ENCODE results near the gene NFATC4. TPM values are rescaled to one million over a fixed set of nuclear protein-coding genes. Genes with fewer than 3 reads are reported as not detected.
"Not testable (repeated sequence)": the region's sequence is repeated elsewhere in the genome, so short reads cannot be mapped to it uniquely, and the experiment has no call there.

Gene NFATC4
- total RNA-seq, 1 experiment from 2014 or later = 4.3 TPM

DNA sequence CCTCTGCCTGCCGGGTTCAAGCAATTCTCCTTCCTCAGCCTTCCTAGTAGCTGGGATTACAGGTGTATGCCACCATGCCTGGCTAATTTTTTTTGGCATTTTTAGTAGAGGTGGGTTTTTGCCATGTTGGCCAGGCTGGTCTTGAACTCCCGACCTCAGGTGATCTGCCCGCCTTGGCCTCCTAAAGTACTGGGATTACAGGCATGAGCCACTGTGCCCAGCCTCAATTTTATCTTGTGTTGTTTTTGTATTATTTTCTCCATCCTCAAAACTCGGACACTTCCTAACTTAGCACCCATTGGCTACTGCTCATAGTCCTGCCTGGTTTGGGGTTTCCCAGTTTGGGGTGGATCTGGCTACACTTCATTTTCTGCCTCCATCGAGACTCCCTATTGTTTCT is 19.6 kb downstream of the NFATC4 start:
- DNase-seq (ENCODE audit: low spot score) = not testable (repeated sequence)

DNA sequence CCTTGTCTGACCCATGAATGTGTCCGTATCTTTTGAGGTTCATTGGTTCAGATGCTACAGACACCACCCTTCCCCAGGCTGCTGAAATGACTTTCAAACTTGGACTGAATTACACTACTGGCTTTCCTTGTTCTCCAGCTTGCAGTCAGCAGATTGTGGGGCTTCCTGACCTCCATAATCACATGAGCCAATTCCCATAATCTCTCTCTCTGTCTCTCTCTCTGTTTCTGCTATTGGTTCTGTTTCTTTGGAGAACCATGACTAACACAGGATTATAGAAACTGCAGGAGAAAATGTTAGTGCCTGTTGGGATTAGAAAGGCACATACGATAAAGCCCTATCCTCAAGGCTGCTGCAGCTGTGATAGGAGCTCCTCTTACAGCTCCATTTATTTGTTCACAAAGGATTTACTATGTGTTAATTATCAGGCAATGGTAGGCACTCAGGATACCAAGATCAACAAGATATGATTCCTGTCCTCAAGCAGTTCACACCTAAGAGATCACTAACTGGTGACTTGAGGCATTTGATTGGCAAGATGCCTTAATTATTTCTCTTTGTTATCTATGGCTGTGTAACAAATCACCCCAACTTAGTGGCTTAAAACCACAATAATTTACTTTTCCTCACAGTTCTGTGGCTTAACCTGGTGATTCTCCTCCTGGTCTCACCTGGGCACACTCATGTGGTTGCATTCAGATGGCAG is 20.6 kb downstream of the NFATC4 start:
- no peak for DNase-seq (ENCODE audit: low spot score)

DNA sequence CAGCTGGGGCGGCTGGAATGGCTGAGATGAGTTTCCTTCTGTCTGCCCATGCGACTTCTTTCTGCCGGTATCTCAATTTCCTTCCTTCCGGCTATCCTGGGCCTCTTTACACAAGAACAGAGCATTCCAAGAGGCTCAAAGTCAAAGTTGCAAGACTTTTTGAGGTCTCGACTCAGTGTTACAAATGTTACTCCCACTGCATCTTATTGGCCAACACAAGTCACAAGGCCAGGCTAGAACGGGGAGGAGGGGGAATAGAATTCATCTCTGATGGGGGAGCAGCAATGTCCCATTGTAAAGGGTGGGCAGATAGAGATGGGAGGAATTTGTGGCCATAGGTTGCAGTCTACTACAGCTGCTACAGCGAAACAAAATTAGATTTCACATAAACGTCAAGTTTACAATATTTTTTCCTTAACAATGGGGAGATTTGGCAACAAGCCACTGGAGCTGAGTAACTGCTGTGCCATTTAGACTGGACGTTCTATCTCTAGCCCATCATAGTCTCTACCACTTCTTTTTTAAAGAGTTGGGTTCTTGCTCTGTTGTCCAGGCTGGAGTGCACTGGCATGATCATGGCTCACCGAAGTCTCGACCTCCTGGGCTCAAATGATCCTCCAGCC is 21.4 kb downstream of the NFATC4 start:
- no peak for DNase-seq (ENCODE audit: low spot score)

DNA sequence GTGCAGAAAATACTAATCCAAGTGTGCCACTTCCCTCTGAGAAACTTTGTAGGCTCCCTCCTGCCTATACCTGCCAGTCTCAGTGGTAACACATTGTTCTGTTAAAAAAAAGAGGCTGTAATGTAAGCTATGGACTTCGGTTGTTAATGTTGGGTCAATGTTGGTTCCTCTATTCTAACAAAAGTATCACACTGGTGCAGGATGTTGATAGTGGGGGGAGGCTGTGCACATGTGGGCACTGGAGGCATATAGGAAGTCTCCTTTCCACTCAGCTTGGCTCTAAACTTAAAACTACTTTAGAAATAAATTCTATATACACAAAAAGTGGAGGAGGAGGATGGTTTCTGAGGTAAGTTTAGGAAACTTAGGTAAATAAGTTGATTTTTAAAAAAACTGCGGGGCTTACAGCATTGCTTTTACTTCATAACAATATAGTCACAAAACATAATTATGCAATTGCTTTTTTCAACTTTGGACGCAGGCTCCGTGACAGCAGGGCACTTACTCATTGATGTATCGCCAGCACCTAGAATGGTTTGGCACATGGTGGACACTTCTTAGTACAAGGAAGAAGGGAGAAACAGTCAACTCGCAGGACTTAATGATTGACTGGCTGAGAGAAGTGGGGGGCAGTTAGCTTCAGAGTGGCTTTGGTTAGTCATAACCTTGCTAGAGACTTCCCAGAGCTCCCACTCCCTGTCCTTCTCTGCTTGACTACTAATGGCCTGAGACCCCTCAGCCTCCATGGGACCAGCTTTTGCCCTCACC is 22.9 kb downstream of the NFATC4 start:
- DNase-seq (ENCODE audit: low spot score) = no peak

DNA sequence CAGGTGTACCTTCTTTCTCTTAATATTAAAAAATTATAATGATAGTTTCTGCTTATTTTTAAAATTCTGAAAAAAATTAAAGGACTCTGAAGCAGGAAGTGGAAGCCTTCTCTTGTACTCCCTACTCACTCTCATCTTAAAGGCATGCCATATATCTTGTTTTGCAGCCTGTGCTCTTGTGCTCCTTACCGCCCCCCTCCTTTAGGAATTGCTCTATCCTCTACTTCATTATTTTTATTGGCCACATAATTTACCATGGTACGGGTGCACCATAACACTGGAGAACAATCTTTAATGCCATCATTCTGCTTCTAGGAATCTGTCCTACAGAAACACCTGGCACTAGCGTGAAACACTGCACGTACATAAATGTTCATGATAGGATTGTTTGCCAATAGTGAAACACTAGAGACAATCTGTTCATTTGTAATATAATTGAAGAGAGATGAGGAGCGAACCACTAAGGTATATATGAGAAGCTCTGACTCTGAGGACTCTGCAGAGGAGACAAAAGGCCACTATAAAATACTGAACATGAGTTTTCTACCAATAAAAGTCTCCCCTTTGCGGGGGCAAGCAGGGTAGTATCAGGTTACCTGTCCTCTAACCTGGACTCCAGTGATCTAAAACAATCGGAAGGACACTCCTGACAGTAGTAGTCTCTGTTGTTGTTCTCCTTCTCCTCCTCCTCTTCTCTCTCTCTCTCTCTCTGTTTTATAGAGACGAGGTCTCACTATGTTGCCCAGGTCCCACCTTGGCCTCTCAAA is 24.5 kb downstream of the NFATC4 start:
- peak; percentile 79 for DNase-seq (ENCODE audit: low spot score)

DNA sequence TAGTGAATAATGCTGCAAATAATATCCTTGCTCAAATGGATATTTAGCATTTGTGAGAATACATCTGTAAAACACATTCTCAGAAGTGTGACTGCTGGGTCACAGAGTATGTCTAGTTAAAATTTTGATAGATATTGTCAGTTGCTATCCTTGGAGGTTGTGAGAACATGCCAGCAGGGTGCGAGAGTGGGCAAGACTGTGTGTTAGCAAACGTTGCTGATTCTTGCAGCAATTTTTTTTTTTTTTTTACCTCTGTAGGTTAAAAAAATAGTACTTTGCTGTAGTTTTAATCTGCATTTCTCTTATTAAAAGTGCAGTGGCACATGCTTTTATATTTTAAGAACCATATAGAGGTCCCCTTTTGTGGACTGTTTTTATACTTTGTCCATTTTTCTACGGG is 26.3 kb downstream of the NFATC4 start:
- no peak for DNase-seq (ENCODE audit: low spot score)

DNA sequence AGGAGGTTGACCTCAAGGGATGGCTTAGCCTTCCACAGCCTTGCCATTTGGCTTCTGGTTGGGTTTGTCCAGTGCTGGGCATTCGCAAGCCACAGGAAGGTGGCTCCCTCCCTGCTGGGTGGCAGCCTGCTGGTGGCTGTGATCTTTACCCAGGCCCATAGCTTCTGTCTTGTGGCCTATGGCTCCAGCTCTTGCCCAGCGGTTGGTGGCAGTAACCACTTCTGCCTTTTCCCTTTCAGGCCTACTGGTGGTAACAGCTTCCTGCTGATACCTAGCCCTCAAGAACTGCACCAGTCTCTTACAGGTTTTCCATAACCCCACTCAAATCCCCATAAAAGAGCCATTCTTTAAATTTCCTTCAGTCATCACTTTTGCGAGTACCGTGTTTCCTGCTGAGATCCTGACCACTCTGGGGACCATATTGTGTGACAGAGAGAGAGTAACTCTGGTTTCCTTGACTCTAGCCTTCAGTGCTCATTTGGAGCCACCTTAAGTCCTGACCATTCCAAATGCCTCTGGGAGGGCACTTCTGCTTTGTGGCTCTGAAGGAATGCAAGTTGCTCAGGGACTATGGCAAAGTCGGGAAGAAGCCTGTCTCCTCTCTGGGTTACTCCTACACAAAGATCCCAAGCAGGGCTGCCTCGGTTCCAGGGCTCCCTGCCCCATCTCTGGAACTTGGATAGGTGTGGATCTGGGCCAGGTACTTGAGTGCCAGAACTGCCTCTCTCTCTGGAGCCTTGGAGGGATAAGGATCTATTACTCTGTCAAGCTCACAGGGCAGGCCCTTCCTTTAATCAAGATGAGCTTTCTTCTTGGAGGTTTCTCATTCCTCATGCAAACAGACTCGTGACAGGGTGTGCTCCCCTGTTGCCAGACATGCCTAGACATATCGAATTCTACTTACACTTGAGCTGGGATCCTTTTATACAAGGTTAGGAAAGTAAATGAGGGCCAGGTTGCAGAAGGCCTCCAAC is 27.9 kb downstream of the NFATC4 start:
- DNase-seq (ENCODE audit: low spot score) = no peak

DNA sequence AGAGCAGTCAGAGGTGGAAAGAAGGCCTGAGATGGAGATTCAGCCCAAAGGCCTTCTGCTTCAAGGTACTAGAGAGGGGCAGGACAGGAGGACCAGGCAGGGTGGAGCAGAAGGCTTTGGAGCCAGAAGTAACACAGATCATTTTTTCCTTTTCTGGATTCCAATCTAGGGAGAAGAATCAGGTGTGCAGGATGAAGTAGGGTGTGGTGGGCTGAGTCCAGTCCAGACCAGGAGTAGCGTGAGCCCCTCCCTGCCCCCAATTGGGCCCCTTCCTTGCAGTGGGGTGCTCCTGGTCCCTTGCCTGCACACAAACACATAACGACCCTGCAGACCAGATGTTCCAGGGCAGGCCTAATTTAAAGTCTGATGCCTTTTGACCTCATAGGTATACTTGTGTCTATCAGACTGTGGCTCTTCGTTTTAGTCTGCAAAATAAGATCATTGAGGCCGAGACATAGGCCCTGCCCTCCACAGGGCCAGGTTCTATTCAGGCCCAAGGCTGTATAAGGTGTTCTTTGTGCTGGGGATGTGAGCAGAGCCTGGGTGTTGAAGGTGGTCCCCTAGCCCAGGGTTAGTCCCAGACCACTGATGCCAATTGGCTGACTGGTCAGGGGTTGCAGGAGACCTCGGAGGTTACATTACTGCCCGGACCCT is 29.8 kb downstream of the NFATC4 start:
- DNase-seq (ENCODE audit: low spot score) = no peak

DNA sequence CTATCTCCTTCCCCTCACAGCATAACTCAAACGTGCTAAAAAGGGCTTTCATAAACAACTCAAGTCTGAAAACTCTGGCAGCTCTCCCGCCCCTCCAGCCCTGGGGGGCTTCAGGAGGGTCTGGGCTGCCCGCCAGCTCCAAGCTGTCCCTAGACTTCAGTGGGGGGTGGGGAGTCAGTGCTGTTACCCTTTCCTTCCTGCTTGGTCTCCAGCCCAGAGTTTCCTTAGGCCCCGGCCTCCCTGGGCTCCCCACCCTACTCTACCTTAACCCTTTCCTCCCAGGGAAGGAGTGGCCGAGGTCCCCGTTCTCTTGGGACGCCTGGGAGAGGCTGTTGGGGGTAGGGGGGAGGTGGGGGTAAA is 30.3 kb downstream of the NFATC4 start:
- DNase-seq (ENCODE audit: low spot score) = peak; percentile 43

DNA sequence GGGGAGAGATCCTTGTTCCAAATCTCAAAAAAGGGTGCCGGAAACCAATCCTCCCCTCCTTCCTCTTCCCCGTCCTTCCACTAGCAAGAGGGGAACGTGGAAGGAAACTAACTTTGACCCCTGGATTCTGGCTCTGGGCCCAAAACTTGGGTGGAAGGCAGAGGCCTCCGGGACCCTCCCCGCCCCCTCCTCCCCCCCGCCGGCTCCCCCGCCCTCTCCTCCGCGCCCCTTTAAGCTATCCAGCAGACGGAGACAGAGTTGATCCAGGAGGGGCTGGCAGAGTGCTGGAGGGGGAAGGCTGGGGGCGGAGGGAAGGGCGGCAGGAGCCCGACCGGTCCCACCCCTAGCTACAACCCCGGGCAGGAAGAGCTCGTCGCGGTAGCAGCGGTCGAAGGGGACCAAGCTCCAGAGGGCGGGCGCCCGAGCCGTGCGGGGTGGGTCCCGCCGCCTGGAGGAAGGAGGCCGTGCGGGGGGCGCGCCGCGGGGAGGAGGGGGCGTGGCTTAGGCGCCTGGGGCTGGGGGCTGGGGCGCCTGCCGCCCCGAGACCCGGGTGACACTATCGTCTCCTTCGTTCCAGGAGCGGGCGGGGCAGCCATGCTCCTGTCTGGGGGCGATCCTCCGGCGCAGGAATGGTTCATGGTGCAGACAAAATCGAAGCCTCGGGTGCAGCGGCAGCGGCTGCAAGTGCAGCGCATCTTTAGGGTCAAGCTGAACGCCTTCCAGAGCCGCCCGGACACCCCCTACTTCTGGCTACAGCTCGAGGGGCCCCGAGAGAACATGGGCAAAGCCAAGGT is 30.9 kb downstream of the NFATC4 start, which contains the start of gene NYNRIN:
NYNRIN (plus strand) TSS at position 351 of the 794 bp plus-strand sequence; CDS start at position 595, 244 bp downstream.
- peak; percentile 40 for DNase-seq (ENCODE audit: low spot score)

DNA sequence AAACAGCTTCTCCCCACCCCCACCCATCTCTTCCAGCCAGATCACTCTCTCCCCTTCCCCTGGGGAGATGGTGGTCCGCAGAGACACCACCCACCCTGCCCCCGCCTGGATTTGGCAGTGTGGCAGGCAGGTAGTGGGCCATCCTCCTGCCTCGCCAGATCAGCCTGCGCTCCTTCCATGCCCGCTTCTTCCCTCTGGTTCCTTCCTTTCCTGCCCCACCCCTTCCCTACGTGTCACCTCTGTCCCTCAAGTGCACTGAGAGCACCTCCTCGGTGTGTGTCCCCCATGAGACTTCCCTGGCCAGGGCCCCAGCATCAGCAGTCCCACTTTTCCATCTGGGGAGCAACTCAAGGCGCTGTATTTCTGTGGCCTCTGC is 31.5 kb downstream of the NFATC4 start:
- DNase-seq (ENCODE audit: low spot score) = no peak

DNA sequence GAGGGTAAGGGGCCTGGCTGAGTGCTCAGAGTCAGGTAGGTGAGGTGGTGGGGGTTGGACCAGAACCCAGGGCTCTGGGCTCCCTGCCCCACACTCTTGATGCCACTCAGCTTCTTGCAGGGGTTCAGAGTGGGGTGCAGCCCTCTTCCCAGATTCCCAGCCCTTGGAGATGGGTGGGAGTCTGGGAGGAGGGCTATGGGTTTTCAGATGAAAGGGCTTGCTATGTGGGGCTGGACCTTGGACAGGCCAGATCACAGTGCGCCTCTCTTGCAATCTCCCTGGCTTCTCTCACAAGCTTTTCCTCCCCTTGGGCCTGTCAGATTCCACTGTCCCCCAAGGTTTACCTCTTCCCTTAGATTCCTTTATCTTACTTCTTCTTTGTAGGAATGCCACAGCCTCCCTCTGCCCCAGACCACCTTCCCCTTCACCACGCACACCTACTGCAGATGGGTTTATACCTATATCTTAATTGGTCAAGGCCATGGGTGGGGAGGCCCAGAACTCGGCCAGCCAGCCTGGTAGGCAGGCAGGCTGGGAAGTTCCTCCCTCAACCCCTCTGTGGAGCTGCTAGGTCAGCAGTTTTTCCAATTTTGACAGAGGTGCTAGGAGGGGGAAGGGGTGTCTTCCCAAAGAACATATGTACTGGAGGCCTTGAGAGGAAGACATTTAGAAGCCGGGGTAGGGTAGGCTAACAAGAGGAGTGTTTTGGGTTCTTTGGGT is 32.2 kb downstream of the NFATC4 start:
- DNase-seq (ENCODE audit: low spot score) = no peak

DNA sequence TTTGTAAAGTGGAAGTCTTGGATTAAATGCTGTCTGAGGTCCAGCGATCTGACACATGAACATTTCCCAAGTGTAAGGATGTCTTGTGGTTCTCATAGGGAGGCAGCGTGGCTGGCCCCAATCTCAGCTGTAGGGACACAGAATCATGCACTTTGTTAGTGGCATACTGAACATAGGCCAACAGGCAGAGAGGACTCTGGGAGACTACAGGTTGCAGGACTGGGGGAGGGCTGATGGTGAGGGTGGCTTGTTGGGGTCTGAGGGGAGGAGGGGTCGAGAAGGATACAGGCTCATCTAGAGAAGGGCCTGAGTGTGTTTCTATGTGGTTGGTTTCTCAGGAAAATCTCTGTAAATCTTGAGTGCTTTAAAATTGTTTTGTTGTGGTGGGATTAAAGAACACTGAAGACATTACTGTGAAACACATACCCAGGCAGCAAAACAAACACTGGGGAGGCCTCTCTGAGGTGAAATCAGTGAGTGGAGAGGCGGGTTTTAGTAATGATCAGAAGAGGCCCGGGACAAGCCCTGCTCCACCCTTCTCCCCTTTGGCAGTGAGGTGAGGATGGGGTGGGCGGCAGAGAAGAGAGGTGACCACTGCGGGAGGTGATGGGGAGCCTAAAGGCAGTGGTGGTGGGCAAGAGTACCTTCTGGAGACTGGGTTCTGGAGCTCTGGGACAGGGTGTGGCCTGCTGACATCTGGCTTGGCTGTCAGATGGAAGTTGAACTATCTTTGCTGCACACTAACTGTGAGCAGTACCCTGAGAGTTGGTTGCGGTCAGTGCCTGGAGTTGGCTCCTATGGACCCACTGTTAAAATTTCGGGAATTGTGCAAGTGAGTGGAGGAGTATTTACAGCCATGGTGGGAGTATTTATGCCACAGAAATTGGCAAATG is 34.1 kb downstream of the NFATC4 start:
- DNase-seq (ENCODE audit: low spot score) = no peak

DNA sequence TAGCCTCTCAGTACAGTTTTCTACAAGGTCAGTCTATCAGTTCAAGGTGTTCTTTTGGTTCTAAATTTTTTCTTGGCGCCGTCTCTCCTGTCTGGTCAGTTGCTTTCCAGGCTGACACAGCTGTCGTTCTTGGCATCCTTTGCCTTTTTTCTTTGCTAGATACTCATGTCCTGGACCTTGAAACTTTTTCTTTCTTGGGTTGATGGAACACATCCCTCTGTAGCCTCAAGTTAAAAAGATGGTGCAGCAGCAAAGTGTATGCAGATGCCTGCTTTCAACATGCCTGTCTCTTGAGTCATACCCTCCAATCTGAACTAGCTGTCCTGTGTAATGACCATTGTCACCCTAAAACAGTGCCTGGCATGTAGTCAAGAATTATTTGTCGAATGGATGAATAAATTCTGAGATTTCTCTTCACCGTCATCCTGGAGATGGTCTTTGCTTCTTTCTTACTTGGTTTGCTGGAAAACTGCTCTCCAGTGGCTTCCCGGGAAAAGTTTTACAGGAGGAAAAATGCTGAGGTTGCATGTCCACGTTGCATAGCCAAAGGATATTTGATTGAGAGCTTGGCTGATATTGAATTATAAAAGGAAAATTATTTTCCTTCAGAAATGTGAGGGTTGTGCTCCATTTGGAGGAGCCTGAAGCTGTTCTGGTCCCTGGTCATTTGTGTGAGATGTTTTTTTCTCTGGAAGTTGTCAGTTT is 35.5 kb downstream of the NFATC4 start:
- no peak for DNase-seq (ENCODE audit: low spot score)

DNA sequence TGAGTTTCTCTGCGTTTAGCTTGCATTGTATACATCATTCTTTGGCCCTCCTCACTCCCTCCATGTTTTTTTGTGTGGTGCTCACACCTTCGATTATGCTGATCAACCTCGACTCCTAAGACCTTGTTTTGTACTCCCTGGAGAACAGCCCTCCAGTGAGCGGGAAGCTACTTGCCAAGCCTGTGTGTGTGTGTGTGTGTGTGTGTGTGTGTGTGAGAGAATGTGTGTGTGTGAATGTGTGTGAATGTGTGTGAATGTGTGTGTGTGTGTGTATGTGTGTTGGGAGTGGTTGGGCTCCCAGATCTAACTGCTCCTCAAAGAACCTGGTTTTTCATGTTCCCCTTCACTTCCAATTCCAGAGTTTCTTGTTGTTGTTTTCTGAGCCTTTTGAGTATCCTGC is 36.8 kb downstream of the NFATC4 start:
- no peak for DNase-seq (ENCODE audit: low spot score)

DNA sequence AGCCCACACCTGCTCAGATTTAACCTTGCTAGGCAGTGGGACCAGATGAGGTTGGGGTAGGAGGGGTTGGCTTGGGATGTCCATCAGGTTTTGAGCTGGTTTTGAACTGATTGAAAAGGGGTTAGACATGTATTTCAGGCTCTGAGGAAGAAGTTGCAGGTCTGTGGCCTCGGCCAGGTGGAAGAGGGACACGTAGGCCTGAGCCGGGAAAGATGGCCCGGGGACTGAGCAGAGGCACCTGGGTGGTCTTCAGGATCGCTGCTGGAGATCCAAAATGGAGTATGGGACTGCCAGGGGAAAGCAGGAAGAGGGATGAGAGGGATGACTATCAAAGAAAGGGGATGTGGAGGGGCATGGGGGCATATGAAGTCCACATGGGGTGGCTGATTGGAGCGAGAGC is 38.4 kb downstream of the NFATC4 start:
- no peak for DNase-seq (ENCODE audit: low spot score)
